Ovary (tissue), 3 donors: Measurements from ENCODE around the gene TLDC2.

Experiments
- CTCF ChIP-seq, 3 donors: fragments of 450-650 bp in 2 of 3; fragments of 200-600 bp in 1 of 3; IDR thresholded peaks; one replicate each; pipeline versions ENCODE4 v1.5.1 to v1.8.0; 2016 to 2022; ENCODE audit warnings: antibody characterized with exemption in 3 of 3, mild to moderate bottlenecking in 1 of 3
- EP300 ChIP-seq: sonication (generic); formaldehyde crosslinking; IDR thresholded peaks from one replicate; pipeline ENCODE4 v1.6.1; 2017; ENCODE audit warnings: antibody characterized with exemption
- donor health status: DM: no; HTN: no; CAD: no.

- no peak for TF ChIP-seq CTCF (IDR thresholded peaks at IDR 0.05)
- no peak for TF ChIP-seq EP300
Observed at GRCh38 chr20:36862857-36863668, 12.9 kb upstream of the TLDC2 start.
